ENCODE results near the gene RCAN1. TPM values are rescaled to one million over a fixed set of nuclear protein-coding genes. Genes with fewer than 3 reads are reported as not detected.
A peak's percentile ranks its signal among the peaks of the same experiment; 100 is the strongest.

The RCAN1 gene
- total RNA-seq, 1 experiment from 2014 or later = 2.5 TPM

DNA sequence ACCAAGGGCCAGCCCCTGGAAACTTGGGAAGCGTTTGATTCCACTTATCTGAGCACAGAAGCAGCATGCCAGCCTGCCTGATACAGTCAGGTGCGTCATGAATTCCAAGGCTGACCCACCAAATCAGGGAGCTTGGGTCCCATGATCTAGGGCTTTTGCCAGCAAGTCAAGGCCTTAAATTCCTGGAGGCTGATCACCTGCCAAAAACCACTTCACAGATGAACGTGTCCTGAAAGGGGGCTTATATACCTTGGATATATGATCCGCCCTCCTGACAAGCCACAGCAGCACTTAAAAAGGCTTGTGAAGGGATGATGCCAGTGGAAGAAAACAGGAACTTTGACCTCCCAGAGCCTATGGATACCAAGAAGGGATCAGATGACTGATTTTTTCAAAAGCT, 29.9 kb upstream of the RCAN1 start:
- H3K9me2 ChIP-seq (replicated peaks; ENCODE audit: insufficient read depth, low read length) = no peaks in the 10 kb centered on the region
- H3K27me3 ChIP-seq (ENCODE audit: low read length) = 0 out of 2 replicates have a peak, but pooled peaks cover 2% of the 10 kb centered on the region
- no peak for DNase-seq
- H3K4me1 ChIP-seq (ENCODE audit: low read length) = peaks cover 19% of the 10 kb centered on the region
- no peak overlapping the region for H3K9ac ChIP-seq (ENCODE audit: low read length)
- no peak overlapping the region for H3K27ac ChIP-seq (ENCODE audit: low read length)
- no peaks in the 10 kb centered on the region for H4K20me1 ChIP-seq (ENCODE audit: insufficient read depth, low read depth, low read length)
- no peak overlapping the region for H3K4me3 ChIP-seq (ENCODE audit: low read length)
- no peaks in the 10 kb centered on the region for H3K9me3 ChIP-seq (ENCODE audit: low read length)
- H3K4me2 ChIP-seq (ENCODE audit: low read depth, low read length, poor library complexity, severe bottlenecking) = no peak overlapping the region
- H2AFZ ChIP-seq (ENCODE audit: low read length) = no peak overlapping the region
- no peaks in the 10 kb centered on the region for H3K79me2 ChIP-seq (ENCODE audit: low read length)
- no peaks in the 10 kb centered on the region for H3K36me3 ChIP-seq (ENCODE audit: insufficient read depth, low read length)

DNA sequence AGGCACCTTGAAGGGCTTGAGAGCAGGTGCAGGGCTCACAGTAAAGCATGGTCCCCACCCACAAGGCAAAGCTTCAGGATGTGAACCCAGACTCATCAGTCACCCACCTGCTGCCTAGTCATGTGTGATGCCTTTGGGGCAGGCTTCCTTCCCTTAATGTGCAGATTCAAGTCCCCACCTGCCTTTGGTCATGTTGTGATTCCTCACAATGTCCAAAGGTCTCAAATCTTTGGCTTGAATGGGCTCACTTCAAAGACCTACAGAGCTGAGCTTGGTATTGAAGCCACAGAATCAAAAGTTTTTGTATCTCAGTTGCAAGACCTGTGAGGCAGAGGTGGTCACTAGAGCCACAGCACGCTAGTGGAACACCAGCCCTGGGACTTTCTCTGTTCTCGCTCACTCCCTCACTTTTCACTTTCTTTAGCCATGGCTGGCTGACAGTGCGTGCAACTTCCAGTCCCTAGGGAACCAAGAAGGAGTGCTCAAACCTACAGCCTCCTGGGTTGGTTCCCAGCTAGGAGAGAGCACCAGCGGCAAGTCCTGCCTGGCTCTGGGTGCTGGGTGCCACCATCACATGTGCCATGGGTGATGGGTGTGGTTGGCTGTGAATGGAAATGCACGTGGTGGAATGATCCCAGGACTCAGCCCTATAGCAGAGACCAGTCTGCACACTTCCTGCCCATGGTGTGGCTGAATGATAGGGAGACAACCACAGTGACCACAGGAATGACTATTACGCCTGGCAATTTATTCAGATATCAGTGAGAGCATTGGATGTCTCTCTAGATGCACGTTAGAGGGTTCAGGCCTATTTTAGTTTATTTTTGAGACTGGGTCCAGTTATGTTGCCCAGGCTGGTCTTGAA, 27.5 kb upstream of the RCAN1 start:
- no peak overlapping the region for H3K27ac ChIP-seq (ENCODE audit: low read length)
- H4K20me1 ChIP-seq (ENCODE audit: insufficient read depth, low read depth, low read length) = no peaks in the 10 kb centered on the region
- no peak overlapping the region for H3K4me3 ChIP-seq (ENCODE audit: low read length)
- H3K79me2 ChIP-seq (ENCODE audit: low read length) = no peaks in the 10 kb centered on the region
- 0 out of 2 replicates have a peak, but pooled peaks cover 2% of the 10 kb centered on the region for H3K27me3 ChIP-seq (ENCODE audit: low read length)
- H3K9me3 ChIP-seq (ENCODE audit: low read length) = no peaks in the 10 kb centered on the region
- H3K36me3 ChIP-seq (ENCODE audit: insufficient read depth, low read length) = no peaks in the 10 kb centered on the region
- H3K4me1 ChIP-seq (ENCODE audit: low read length) = peaks cover 19% of the 10 kb centered on the region
- no peak overlapping the region for H2AFZ ChIP-seq (ENCODE audit: low read length)
- peak overlapping the region; percentile 3 for H3K4me2 ChIP-seq (ENCODE audit: low read depth, low read length, poor library complexity, severe bottlenecking)
- peak; percentile 46 for DNase-seq
- H3K9me2 ChIP-seq (replicated peaks; ENCODE audit: insufficient read depth, low read length) = no peaks in the 10 kb centered on the region
- H3K9ac ChIP-seq (ENCODE audit: low read length) = no peak overlapping the region

DNA sequence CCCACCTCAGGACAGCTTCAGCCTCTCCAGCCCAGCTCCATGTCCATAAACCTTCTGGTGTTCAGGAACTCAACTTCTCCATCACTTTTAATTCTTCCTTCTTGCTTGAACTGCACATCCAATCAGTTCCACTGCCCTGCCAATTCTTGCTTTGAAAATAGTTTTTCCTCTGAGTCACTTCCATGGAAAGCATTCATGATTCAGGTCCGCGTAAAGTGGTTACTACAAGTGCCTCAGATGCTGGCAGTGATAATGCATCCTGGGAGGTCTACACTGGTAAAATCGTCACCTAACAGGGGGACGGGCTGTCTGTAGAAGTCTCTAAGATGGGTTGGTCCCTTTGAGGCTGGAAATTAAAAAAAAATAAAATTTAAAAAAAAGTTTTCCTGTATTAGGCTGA, 25.9 kb upstream of the RCAN1 start:
- Histone ChIP-seq H3K9ac (ENCODE audit: low read length) (no peak overlapping the region), H3K4me2 (ENCODE audit: low read depth, low read length, poor library complexity, severe bottlenecking) (no peak overlapping the region)

DNA sequence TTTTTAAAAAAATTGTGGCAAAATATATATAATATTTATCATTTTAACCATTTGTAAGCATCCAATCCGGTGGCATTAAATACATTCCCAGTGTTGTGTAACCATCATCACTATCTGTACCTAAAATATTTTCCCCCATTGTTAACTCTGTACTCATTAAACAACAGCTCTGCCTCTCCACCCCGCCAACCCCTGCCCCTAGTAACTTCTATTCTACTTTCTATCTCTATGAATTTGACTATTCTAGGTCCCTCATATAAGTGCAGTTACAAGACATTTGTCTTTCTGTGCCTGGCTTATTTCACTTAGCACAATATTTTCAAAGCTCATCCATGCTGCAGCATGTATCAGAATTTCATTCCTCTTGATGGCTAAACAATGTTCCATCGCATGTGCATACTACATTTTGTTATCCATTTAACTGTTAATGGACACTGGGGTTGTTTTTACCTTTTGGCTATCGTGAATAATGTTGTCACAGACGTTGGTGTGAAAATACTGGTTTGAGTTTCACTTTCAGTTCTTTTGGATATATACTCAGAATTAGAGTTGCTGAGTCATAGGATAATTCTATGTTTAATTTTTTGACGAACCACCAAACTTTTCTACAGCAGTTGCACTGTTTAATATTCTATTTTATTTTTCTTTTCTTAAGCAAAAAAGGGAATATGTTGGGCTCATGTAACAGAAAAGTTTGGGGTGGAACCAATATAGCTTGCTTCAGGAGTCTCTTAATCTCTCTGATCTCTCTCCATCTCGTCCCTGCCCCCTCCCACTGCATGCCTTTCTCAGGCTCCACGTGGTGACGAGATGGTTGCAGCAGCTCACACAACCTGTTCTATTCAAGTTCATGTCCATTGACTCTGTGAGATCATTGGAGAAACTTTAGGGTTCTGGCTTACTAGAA, 25.2 kb upstream of the RCAN1 start:
- no peaks in the 10 kb centered on the region for H3K79me2 ChIP-seq (ENCODE audit: low read length)
- H3K4me2 ChIP-seq (ENCODE audit: low read depth, low read length, poor library complexity, severe bottlenecking) = peak overlapping the region; percentile 13
- H3K27me3 ChIP-seq (ENCODE audit: low read length) = 0 out of 2 replicates have a peak, but pooled peaks cover 2% of the 10 kb centered on the region
- no peak overlapping the region for H3K27ac ChIP-seq (ENCODE audit: low read length)
- DNase-seq = no peak
- H4K20me1 ChIP-seq (ENCODE audit: insufficient read depth, low read depth, low read length) = no peaks in the 10 kb centered on the region
- no peaks in the 10 kb centered on the region for H3K9me3 ChIP-seq (ENCODE audit: low read length)
- H3K9ac ChIP-seq (ENCODE audit: low read length) = no peak overlapping the region
- H3K4me3 ChIP-seq (ENCODE audit: low read length) = no peak overlapping the region
- peaks cover 19% of the 10 kb centered on the region for H3K4me1 ChIP-seq (ENCODE audit: low read length)
- peak overlapping the region; percentile 26; the same call in 1 of the 2 replicates for H2AFZ ChIP-seq (ENCODE audit: low read length)
- no peaks in the 10 kb centered on the region for H3K9me2 ChIP-seq (replicated peaks; ENCODE audit: insufficient read depth, low read length)
- no peaks in the 10 kb centered on the region for H3K36me3 ChIP-seq (ENCODE audit: insufficient read depth, low read length)

More for the DNA sequence above, 25.9 kb upstream of the RCAN1 start:
- Histone ChIP-seq H2AFZ (ENCODE audit: low read length) (0 out of 2 replicates have a peak overlapping the region, but pooled peaks have one; percentile 26), H3K4me3 (ENCODE audit: low read length) (no peak overlapping the region), H3K36me3 (ENCODE audit: insufficient read depth, low read length) (no peaks in the 10 kb centered on the region), H3K4me1 (ENCODE audit: low read length) (peaks cover 19% of the 10 kb centered on the region), H3K27me3 (ENCODE audit: low read length) (0 out of 2 replicates have a peak, but pooled peaks cover 2% of the 10 kb centered on the region), H3K79me2 (ENCODE audit: low read length) (no peaks in the 10 kb centered on the region), H4K20me1 (ENCODE audit: insufficient read depth, low read depth, low read length) (no peaks in the 10 kb centered on the region), H3K9me2 (replicated peaks; ENCODE audit: insufficient read depth, low read length) (no peaks in the 10 kb centered on the region), H3K27ac (ENCODE audit: low read length) (no peak overlapping the region), H3K9me3 (ENCODE audit: low read length) (no peaks in the 10 kb centered on the region)
- DNase-seq = no peak

DNA sequence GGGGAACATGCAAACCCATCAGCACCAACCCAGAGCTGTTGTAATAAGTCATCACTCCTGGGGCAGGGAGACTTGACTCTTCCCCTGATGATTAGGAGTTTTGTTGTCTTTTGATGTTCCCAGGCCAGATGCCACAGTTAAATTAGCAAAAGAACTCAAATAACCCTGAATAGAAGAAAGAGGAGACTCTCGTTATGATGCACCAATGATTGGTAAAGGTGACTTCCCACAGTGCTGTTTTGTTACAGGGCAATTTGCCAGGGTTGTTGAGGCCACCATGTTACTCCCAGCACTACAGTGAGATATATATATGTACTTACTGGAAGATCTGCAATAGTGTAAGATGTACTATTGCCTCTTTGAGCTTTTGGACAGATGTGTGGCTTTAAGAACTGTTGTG, 24.3 kb upstream of the RCAN1 start:
- Histone ChIP-seq H4K20me1 (ENCODE audit: insufficient read depth, low read depth, low read length) (no peaks in the 10 kb centered on the region), H3K27ac (ENCODE audit: low read length) (no peak overlapping the region), H3K4me2 (ENCODE audit: low read depth, low read length, poor library complexity, severe bottlenecking) (no peak overlapping the region), H3K9me2 (replicated peaks; ENCODE audit: insufficient read depth, low read length) (no peaks in the 10 kb centered on the region), H3K4me3 (ENCODE audit: low read length) (no peak overlapping the region), H3K79me2 (ENCODE audit: low read length) (no peaks in the 10 kb centered on the region), H3K27me3 (ENCODE audit: low read length) (0 out of 2 replicates have a peak, but pooled peaks cover 2% of the 10 kb centered on the region), H2AFZ (ENCODE audit: low read length) (no peak overlapping the region), H3K36me3 (ENCODE audit: insufficient read depth, low read length) (no peaks in the 10 kb centered on the region), H3K9ac (ENCODE audit: low read length) (no peak overlapping the region), H3K9me3 (ENCODE audit: low read length) (no peaks in the 10 kb centered on the region), H3K4me1 (ENCODE audit: low read length) (peaks cover 19% of the 10 kb centered on the region)
- DNase-seq = no peak

DNA sequence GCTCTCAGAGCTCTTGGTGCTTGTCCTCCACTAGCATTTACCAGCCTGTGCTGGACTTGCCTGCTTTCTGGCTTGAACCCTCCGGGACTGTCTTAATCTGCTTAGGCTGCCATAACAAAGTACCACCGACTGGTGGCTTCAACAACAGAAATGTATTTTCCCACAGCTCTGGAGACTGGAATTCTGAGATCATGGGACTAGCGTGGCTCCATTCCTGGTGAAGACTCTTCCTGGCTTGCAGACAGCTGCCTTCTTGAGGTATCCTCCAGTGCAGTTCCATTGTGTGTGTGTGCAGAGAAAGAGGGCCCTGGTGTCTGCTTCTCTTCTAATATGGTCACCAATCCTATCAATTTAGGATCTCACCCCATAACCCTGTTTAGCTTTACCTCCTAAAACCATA, 22.0 kb upstream of the RCAN1 start:
- H3K79me2 ChIP-seq (ENCODE audit: low read length) = no peaks in the 10 kb centered on the region
- no peak overlapping the region for H3K4me3 ChIP-seq (ENCODE audit: low read length)
- no peaks in the 10 kb centered on the region for H3K9me3 ChIP-seq (ENCODE audit: low read length)
- H2AFZ ChIP-seq (ENCODE audit: low read length) = no peak overlapping the region
- 0 out of 2 replicates have a peak, but pooled peaks cover 2% of the 10 kb centered on the region for H3K27me3 ChIP-seq (ENCODE audit: low read length)
- no peaks in the 10 kb centered on the region for H4K20me1 ChIP-seq (ENCODE audit: insufficient read depth, low read depth, low read length)
- H3K4me2 ChIP-seq (ENCODE audit: low read depth, low read length, poor library complexity, severe bottlenecking) = no peak overlapping the region
- no peaks in the 10 kb centered on the region for H3K36me3 ChIP-seq (ENCODE audit: insufficient read depth, low read length)
- no peaks in the 10 kb centered on the region for H3K9me2 ChIP-seq (replicated peaks; ENCODE audit: insufficient read depth, low read length)
- DNase-seq = no peak
- peaks cover 11% of the 10 kb centered on the region for H3K4me1 ChIP-seq (ENCODE audit: low read length)
- H3K9ac ChIP-seq (ENCODE audit: low read length) = no peak overlapping the region
- no peak overlapping the region for H3K27ac ChIP-seq (ENCODE audit: low read length)

DNA sequence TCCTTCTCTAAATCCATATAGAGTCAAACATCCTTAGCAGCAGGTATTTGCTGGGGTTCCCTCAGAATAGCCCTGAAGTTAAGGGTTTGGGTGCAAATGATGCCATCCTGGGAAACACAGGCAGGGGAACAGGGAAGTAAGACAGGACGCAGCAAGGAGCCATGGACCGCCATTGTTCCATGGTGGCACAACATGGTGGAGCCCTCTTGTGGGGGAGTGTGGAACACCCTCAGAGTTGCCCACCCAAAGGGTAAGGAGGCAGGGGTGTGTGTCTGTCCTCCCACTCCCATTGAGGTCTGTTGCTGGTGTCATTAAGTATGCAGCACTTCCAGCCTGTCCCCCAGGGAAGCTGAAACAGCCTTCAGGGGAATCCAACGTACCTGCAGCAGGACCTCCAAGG, 20.4 kb upstream of the RCAN1 start:
- H3K79me2 ChIP-seq (ENCODE audit: low read length) = no peaks in the 10 kb centered on the region

DNA sequence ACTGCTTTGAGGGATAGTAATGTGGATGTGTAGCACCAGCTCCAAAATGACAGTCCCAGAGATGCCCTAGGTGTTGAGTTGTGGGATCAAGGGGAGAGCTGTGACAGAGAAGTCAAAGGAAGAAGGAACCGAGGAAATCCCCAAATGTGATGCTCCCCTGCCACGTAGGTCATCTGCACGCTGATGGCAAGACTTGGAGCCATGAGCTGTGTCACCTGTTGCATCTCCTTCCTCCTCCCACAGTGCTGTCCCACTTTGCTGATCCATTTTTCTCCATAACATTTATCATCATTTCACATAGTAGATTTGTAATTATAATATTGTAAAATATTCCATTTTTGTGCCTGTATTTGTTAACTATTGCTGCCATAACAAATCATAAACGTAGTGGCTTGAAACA, 17.6 kb upstream of the RCAN1 start:
- Histone ChIP-seq H3K27me3 (ENCODE audit: low read length) (no peaks in the 10 kb centered on the region), H3K9ac (ENCODE audit: low read length) (no peak overlapping the region), H3K27ac (ENCODE audit: low read length) (no peak overlapping the region), H3K4me2 (ENCODE audit: low read depth, low read length, poor library complexity, severe bottlenecking) (no peak overlapping the region), H3K36me3 (ENCODE audit: insufficient read depth, low read length) (no peaks in the 10 kb centered on the region), H3K9me2 (replicated peaks; ENCODE audit: insufficient read depth, low read length) (no peaks in the 10 kb centered on the region), H3K79me2 (ENCODE audit: low read length) (no peaks in the 10 kb centered on the region), H4K20me1 (ENCODE audit: insufficient read depth, low read depth, low read length) (no peaks in the 10 kb centered on the region), H3K4me3 (ENCODE audit: low read length) (no peak overlapping the region), H2AFZ (ENCODE audit: low read length) (no peak overlapping the region), H3K9me3 (ENCODE audit: low read length) (no peaks in the 10 kb centered on the region), H3K4me1 (ENCODE audit: low read length) (no peaks in the 10 kb centered on the region)
- no peak for DNase-seq

More for the DNA sequence above, 20.4 kb upstream of the RCAN1 start:
- peaks cover 4% of the 10 kb centered on the region for H3K4me1 ChIP-seq (ENCODE audit: low read length)
- H3K9me2 ChIP-seq (replicated peaks; ENCODE audit: insufficient read depth, low read length) = no peaks in the 10 kb centered on the region
- no peaks in the 10 kb centered on the region for H3K9me3 ChIP-seq (ENCODE audit: low read length)
- no peaks in the 10 kb centered on the region for H3K27me3 ChIP-seq (ENCODE audit: low read length)
- no peaks in the 10 kb centered on the region for H3K36me3 ChIP-seq (ENCODE audit: insufficient read depth, low read length)
- peak; percentile 73 for DNase-seq
- H4K20me1 ChIP-seq (ENCODE audit: insufficient read depth, low read depth, low read length) = no peaks in the 10 kb centered on the region
- no peak overlapping the region for H3K27ac ChIP-seq (ENCODE audit: low read length)
- no peak overlapping the region for H2AFZ ChIP-seq (ENCODE audit: low read length)
- no peak overlapping the region for H3K9ac ChIP-seq (ENCODE audit: low read length)
- no peak overlapping the region for H3K4me2 ChIP-seq (ENCODE audit: low read depth, low read length, poor library complexity, severe bottlenecking)
- no peak overlapping the region for H3K4me3 ChIP-seq (ENCODE audit: low read length)

All from Karpas-422 (cell line).